Fibroblast of skin of scalp (primary cell): ENCODE measurements around the gene ZNF207.
"Not testable (repeated sequence)": the region's sequence is repeated elsewhere in the genome, so short reads cannot be mapped to it uniquely, and the experiment has no call there.

Experiments used
- DNase-seq: peaks from one replicate; pipeline ENCODE4 v3.0.0-alpha.2; 2013

Gene ZNF207

DNA sequence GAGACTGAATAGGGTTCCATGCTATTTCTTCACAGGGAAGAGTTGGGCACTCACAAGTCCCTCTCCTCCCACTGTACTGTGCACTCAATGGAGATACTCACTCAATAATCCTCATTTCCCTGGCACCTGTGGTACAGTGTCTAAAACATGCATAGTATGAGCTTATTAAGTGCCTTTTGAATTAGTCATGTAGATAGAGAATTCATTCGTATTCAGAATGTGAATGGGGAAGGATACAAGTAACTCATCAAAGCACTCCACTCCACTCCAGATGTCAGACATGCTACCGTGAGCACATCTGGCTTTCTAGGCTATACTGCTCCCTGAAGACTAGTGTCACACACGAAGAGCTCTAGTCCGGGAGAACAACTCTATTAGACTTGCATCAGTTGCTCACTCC lies 14.3 kb upstream of the ZNF207 start:
- peak; percentile 79 for DNase-seq

DNA sequence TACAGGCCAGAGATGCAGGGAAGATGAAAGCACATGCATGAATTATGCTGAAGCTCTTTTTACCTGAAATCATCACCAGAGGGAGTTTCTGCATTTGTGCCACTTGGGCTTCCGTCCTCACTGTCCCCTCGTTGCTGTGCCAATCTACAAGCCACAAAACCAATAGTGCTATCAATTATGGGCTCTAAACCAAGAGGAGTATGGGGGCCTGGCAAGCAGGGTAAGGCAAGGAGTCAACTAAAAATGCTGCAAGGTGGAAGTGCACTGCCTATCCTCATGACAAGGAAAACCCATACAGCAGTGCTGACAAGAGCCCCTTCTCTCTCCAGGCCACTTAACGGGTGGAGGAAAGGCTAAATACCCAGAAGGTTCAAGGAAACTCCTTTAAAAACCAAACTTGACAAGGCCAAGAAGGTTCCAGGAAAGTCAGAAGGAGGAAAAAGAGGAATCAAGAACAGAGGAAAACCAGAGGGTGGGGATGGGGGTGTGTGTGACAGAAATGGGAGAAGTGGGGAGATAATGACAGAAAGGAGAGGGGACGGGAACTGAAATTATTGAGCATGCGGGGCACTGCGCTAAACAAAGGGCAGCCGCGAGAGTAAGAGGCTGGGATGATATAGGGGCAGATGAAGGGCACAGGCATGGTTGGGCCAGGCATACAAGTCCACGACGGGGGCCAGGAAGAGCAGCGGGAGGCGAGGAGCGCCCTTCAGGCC lies 8.7 kb upstream of the ZNF207 start:
- peak; percentile 29 for DNase-seq

DNA sequence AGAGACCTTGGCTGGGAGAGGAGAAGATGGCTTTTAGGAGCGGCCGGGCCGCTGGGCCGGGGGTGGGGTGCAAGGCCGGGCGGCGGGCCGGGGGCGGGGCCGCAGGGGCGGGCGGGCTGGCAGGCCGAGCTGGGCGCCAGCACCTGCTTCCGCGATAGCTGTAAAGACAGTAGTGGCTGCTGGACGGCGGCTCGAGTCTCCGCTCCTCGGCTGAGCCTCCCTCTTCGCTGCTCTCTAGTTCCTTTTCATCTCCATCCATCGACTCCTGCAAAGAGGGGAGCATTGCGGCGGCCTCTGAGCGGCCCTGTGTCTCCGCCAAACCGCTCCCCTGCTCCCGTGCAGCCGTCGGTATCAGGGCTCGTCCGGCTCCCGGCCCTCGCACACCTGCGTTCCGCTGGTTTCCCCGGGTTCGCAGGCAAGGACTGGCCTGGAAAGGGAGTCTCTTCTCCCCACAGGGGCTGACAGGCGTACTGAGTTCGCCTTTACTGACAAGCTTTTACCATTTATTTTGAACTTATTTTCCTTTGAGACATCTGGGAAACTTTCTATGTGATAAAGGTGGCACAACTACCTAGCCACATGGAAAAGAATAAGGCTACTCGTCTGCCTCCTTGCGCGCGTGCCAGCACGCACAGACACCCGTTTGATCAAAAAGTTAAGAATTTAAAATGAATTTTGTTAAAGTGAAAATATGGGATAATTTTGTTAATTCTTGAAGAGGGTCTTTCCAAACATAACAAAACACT lies 7.9 kb upstream of the ZNF207 start, which contains the start of gene C17orf75:
C17orf75 (minus strand) TSS at position 317 of the 746 bp plus-strand sequence; CDS start at position 283, 34 bp downstream.
- DNase-seq: peak; percentile 80

DNA sequence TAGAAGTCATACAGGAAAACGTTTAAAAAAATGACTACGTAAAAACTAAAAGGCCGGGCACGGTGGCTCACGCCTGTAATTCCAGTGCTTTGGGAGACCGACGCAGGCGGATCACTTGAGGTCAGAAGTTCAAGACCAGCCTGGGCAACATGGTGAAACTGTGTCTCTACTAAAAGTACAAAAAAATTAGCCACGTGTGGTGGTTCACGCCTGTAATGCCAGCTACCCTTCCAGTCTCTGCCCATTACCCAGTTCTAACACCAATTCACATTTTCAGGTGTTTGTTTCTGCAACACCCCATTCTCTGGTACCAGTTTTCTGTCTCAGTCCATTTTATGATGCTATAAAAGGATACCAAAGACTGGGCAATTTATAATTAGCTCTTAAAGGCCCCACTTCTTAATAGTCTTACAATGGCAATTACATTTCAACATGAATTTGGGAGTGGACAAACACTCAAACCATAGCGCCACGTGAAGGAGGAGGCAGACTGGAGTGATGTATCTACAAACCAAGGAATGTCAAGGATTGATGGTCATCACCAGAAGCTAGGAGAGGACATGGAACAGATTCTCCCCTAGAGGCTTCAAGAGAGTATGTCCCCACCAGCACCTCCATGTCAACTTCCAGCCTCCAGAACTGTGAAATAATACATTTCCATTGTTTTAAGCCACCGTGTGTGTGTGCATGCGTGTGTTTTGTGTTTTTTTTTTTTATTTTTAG lies 7.2 kb upstream of the ZNF207 start:
- no peak for DNase-seq

DNA sequence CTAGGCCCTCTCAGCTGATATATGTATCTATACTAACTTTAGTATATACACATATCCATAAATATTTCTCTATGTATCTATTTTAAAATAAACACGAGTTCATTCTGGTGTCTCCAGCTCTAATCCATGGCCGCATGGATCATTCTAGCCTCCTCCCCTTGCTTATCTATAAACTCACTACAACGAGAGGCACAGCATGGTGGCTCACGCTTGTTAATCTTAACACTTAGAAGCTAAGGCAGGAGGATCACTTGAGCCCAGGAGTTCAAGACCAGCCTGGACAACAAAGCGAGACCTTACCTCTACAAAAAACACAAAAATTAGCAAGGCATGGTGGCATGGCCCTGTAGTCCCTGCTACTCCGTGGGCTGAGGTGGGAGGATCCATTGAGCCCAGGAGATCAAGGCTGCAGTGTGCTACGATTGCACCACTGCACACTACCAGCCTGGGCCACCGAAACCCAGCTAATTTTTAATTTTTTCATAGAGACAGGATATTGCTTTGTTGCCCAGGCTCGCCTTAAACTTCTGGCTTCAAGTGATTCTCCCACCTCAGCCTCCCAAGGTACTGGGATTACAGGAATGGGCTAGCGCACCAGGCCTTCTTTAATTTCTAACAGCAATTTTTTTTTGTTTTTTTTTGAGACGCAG lies 3.9 kb upstream of the ZNF207 start:
- no peak for DNase-seq

DNA sequence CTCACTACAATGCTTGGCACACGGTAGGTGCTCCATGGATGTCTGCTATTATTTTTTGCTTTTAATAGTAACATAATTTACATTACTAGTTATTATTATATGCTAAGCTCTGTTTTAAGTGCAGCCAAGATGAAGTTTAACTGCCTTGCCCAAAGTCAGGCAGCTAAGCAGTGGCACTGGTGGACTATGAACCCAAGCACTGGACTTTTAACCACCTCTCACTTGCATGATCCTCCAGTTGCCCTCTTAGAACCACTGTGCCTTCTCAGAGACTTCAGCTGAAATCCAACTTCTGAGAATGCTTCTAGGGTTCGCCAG lies 1.5 kb upstream of the ZNF207 start:
- no peak for DNase-seq

DNA sequence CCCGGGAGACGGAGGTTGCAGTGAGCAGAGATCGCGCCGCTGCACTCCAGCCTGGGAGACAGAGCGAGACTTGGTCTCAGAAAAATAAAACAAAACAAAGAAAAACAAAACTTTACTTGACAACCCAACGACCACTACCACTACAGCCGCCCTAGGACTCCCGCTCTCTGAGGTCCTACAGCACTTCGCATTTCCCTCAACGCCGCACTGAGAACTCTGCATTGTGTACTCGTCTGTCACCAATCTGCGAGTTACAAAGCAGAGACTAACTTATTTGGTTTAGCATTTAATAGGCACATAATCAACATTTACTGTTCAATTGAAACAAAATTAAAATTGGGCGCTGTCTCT lies 479 bp upstream of the ZNF207 start:
- DNase-seq: no peak

DNA sequence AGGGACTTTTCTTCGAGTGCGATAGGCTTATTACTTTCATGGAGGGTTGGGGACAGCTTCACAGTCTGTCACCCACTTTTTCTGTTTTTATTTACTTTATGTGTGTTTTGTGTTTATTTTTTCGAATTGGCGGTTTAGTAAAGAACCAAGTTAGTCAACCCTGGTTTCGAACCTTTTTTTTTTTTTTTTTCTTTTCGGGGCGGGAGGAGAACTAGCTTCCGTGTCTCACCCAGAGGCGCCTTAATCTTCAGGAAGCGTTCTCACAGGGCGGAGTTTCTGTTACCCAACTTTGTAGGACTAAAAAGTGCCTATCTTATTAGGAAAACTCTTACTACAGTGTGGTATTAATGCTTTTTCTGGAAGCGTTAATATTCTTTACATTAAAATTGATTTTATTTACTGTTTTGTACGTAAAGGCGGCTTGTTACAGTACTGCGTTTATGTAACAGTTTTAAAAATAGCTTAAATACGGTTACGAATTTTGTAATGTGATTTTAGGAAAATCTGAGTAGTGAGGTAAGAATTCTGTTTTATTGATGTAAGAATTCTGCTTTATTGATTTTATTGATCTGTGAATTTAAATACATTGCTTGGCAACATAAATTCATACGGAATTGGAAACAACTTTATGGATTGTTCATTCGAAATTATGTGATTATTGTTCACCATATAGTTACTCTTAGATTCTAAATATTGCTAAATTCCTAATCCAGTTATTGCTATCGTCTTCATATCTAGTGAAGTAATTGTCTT lies 885 bp downstream of the ZNF207 start:
- DNase-seq: peak; percentile 67

DNA sequence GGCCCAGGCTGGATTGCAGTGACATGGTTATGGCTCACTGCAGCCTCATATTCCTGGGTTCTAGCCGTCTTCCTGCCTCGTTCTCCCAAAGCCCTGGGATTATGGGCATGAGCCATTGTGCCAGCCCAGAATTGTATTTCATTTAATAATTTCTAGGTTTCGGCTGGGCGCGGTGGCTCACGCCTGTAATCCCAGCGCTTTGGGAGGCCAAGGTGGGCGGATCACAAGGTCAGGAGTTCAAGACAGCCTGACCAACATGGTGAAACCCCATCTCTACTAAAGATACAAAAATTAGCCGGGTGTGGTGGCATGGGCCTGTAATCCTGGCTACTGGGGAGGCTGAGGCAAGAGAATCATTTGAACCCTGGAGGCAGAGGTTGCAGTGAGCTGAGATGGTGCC lies 2.8 kb downstream of the ZNF207 start:
- DNase-seq: not testable (repeated sequence)

DNA sequence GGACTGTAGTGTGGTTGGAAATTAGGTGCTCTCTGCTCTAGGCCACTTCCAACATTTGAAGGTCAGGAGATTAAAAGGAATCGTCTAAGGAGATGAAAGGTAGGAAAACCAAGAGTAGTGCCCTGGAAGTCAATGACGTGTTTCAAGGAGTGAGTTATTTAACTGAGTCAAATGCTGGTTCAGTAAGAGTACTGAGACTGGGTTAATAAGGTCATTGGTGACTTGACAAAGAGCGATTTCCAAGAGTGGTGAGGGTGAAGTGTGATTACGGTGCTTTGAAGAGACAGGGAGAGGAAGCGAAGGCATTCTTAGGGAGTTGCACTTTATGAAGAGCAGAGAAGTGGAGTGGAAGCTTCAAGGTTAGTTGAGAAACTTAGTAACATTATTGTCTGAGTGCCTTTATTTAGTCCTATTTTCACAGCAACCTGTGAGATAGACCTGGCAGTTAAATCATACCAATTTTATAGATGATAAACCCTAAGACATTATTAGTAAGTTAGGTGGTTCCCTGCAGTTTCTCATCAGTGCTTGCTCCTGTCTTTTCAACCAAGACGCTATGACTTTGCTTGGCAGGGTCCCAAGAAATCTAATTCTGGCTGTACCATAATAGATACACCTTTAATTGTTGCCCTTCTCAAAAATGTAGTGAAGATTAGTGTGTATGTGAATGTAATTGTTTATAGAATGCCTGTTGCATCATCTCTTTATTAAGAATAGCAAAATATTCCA lies 5.9 kb downstream of the ZNF207 start:
- no peak for DNase-seq

DNA sequence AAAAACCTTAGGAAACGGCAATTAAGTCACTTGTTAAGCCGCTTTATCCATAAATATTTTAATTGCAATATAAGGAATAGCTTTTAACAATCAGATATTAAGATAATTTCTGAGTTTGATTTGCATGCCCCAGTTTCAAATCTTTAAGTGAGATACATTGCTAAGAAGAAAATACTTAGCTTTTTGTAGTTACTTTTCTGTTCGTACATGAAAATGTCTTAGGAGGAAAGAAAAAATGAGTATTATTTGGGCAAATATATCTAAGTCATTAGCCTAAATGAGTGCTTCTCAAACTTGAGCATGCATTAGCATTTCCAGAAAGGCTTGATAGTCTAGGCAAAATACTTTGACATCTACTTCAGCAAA lies 6.4 kb downstream of the ZNF207 start:
- DNase-seq: no peak

DNA sequence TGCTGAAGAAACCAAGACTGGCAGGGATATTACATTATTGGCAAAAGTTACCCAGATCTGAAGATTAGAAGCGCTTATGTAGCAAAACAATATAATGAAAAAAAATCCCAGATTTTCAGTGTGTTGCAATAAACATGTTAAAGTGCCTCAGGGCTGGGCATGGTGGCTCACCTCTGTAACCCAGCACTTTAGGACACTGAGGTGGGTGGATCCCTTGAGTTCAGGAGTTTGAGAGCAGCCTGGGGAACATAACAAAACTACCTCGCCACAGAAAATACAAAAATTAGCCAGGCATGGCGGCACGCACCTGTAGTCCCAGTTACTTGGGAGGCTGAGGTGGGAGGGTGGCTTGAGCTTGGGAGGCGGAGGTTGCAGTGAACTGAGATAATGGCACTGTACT lies 6.8 kb downstream of the ZNF207 start:
- no peak for DNase-seq

DNA sequence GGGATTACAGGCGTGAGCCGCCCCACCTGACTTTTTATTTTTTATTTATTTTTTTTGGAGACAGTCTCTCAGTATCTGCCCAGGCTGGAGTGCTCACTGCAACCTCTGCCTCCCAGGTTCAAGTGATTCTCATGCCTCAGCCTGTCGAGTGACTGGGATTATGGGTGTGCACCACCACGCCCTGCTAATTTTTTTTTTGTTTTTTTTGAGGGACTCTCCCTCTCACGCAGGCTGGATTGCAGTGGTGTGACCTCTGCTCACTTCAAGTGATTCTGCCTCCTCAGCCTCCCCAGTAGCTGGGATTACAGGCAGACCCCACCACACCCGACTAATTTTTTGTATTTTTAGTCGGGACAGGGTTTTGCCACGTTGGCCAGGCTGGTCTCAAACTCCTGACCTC lies 7.7 kb downstream of the ZNF207 start:
- no peak for DNase-seq

DNA sequence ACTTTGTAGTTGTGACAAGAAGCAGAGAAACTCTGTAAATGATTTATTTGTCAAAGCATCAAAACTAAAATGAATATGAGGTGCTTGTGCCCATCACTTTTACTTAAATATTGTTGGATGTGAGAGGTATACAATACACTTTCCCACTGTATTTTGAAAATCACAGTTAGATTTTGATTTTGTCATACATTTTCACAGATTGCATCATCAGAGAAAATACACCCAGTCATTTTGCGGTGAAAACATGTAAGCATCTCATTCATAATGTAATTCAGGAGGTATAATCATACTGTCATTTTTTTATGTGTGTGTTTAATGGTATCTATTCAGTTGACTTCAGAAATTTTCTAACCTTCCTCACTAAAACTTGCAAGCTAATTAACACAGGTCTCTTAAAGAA lies 11.3 kb downstream of the ZNF207 start:
- DNase-seq: no peak

DNA sequence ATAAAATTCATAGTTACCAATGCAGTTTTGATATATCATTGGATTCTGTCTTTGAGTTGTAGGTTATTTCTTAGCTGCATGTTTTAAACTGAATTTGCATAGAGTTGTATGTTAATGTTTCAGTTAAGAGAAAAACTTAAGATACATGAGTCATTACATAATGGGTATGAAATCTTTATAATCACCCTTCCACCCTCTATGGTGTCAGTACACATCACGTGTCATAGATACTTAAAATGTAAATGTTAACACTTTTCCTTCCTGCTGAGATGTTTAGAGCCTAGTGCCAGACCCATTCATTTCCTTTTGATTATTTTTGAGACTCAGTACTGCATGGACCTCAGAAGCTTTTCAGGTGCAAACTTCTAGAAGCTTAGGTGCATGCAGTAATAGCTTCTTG lies 20.5 kb downstream of the ZNF207 start:
- no peak for DNase-seq

DNA sequence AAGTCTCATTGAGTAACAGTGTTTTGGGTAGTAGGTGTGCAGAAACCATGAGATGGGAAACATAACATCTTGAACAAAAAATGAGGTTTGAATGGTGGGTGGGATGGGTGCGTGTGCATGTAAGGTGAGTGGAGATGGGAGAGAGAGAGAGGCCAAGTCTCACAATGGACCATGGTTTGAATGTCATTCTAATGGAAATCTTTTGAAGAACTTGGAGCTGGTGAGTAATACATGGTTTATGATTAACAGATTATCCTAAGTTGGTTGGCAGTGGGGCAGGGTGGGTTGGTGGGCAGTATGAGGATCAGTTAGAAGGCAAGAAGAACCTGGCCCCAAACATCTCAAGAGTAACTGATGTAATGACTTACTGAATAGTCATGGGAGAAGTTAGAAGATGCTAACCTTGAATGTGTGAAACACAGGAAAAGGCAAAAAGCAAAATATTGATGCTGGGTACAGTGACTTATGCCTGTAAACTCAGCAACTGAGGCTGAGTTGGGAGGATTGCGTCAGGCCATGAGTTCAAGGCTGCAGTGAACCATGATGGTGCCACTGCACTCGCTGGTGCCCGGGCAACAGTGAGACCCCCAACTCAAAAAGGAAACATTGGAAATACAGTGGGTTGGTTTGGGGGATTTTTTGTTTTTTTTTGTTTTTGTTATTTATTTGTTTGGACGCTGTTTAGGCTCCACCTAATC lies 32.7 kb downstream of the ZNF207 start:
- DNase-seq: no peak

DNA sequence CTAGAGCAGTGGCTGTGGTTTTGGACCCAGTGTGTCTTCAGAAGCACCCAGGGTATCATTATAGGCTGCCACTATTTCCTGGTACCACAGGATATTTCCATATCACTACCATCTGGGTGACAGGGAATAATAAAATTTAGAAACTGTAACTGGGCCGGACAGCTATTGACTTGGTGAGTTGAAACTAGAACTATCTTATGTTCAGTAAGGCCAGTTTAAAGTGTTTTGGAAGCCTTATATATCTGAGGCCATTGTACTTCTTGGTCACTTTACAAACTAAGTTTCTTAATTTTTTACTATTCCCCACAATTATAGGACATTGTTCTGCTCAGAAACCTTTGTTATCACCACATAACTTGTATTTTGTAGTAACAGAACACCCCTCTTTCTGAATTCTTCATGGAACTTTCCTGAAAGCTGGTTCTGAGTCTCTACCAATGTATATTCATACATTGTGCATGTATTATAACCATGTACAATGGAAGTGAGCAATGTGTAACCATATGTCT lies 34.0 kb downstream of the ZNF207 start:
- DNase-seq: no peak

DNA sequence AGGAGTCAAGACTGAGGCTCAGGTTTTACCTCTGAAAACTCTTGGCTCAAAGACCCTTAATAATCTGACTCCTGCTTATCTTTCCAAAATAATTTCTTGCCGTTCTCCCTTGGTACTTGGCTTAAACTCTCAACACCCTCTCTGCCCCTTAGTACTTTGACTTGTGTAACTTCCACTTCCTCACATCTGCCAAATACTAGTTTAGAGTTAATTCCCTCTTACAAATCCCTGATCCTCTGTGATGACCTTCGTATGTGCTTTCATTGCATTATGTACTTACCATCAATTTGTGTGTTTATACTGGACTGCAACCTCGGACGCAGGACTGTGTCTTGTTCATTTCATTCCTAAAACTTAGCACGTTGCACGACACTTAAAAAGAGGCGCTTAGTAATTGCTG lies 35.2 kb downstream of the ZNF207 start:
- DNase-seq: no peak

DNA sequence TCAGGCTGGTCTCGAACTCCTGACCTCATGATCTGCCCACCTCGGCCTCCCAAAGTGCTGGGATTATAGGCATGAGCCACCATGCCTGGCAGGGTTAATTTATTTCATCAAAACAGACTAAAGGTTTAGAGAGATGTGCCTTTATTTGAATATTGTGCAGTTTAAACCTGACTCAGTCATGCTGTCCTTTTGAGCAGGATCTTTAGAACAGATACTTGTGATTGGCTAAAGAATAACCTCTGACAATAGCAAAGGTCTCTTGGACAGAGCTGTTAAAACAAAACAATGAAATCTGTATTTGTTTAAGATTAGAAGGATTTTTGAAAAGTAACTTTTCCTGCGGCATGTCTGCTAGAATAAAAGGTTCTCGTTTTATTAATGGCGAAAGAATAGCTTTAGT lies 36.0 kb downstream of the ZNF207 start:
- DNase-seq: no peak

DNA sequence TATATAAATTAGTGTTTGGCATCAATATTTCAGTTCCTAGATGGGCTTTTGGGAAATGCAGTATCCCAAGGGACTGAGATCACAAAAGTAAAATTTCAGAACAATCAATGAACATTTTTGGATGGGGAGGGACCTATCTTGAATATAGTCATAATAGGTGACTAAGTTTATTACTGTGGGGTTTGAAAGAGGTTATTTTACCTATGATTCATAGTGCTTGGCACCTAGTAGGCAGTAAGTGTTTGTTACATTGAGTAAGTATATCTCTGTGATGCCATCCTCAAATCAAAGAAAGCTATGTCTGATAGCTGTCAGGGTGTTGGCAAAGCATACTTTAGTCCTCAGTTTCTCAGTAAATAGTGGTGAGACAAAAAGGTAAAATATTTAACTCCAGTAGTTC lies 36.9 kb downstream of the ZNF207 start:
- no peak for DNase-seq

DNA sequence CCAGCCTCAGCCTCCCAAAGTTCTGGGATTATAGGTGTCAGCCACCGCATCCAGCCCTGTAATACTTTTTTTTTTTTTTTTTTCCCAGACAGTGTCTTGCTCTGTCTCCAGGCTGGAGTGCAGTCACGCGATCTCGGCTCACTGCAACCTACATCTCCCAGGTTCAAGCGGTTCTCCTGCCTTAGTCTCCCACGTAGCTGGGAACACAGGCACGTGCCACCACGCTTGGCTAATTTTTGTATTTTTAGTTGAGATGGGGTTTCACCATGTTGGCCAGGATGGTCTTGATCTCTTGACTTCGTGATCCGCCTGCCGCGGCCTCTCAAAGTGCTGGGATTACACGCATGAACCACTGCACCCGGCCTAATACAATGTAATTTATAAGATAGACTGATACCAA lies 38.2 kb downstream of the ZNF207 start:
- DNase-seq: not testable (repeated sequence)
